ENCODE results near the gene ANKH.

- TF ChIP-seq CTCF (conservative IDR thresholded peaks at IDR 0.05; ENCODE audit: low read length) = no peak
- TF ChIP-seq EZH2phosphoT487 (IDR thresholded peaks at IDR 0.05; ENCODE audit: borderline replicate concordance) = no peak
These were observed 156.9 kb downstream of the ANKH start for GRCh38 chr5:14714706-14715105.
